Activated T-cell treated with anti-CD3 and anti-CD28 coated beads, Interleukin-2, amount 50 U/mL, for 24 hours (primary cell): ENCODE data around the gene ALB.

Experiments
- DNase-seq: peaks from one replicate; pipeline ENCODE4 v3.0.0-alpha.2; 2020
- H3K27ac Mint-ChIP-seq: 2 replicates; pipeline ENCODE4 v1.8.0; 2020; ENCODE audit warnings: mild to moderate bottlenecking, mixed read lengths
- H3K27me3 Mint-ChIP-seq: 2 replicates; pipeline ENCODE4 v1.8.0; 2020; ENCODE audit warnings: mixed read lengths
- H3K36me3 Mint-ChIP-seq: 2 replicates; pipeline ENCODE4 v1.8.0; 2020; ENCODE audit warnings: low read depth, mixed read lengths
- H3K4me1 Mint-ChIP-seq: 2 replicates; pipeline ENCODE4 v1.8.0; 2020; ENCODE audit warnings: low read depth, mixed read lengths
- H3K4me3 Mint-ChIP-seq: 2 replicates; pipeline ENCODE4 v1.8.0; 2020; ENCODE audit warnings: mild to moderate bottlenecking, moderate library complexity, mixed read lengths
- H3K9me3 Mint-ChIP-seq: 2 replicates; pipeline ENCODE4 v1.8.0; 2020; ENCODE audit warnings: mixed read lengths

ALB gene

GRCh38 chr4:73432169-73433000 lies 28.3 kb downstream of the ALB start:
- DNase-seq, result no peak
- Mint-ChIP-seq H3K4me3 (no peak overlapping the region), H3K27me3 (no peaks in the 10 kb centered on the region), H3K4me1 (no peaks in the 10 kb centered on the region), H3K9me3 (no peaks in the 10 kb centered on the region), H3K36me3 (no peaks in the 10 kb centered on the region), H3K27ac (no peak overlapping the region)

- no peaks in the 10 kb centered on the region for H3K9me3 Mint-ChIP-seq
- H3K4me3 Mint-ChIP-seq, result no peak overlapping the region
- H3K27ac Mint-ChIP-seq, result no peak overlapping the region
- H3K27me3 Mint-ChIP-seq, result no peaks in the 10 kb centered on the region
- H3K4me1 Mint-ChIP-seq, result no peaks in the 10 kb centered on the region
- no peak for DNase-seq
- H3K36me3 Mint-ChIP-seq, result no peaks in the 10 kb centered on the region
Observed at GRCh38 chr4:73433140-73433539, 29.1 kb downstream of the ALB start.

GRCh38 chr4:73434311-73434710 lies 30.2 kb downstream of the ALB start:
- no peaks in the 10 kb centered on the region for H3K27me3 Mint-ChIP-seq
- no peaks in the 10 kb centered on the region for H3K36me3 Mint-ChIP-seq
- no peak overlapping the region for H3K27ac Mint-ChIP-seq
- H3K9me3 Mint-ChIP-seq, result no peaks in the 10 kb centered on the region
- DNase-seq, result no peak
- no peaks in the 10 kb centered on the region for H3K4me1 Mint-ChIP-seq
- no peak overlapping the region for H3K4me3 Mint-ChIP-seq

GRCh38 chr4:73435984-73436383 lies 31.9 kb downstream of the ALB start, which contains the start of gene AFP:
Gene AFP, plus strand, starts transcription at chr4:73436221. Its CDS starts 42 bp downstream, at chr4:73436263.
- H3K27me3 Mint-ChIP-seq, result peaks cover 5% of the 10 kb centered on the region
- H3K4me3 Mint-ChIP-seq, result no peak within 1 kb of the TSS
- no peaks in the 10 kb centered on the region for H3K9me3 Mint-ChIP-seq
- no peaks in the 10 kb centered on the region for H3K36me3 Mint-ChIP-seq
- H3K4me1 Mint-ChIP-seq, result no peaks in the 10 kb centered on the region
- H3K27ac Mint-ChIP-seq, result no peak within 1 kb of the TSS
- DNase-seq, result no peak

- no peaks in the 10 kb centered on the region for H3K4me1 Mint-ChIP-seq
- H3K9me3 Mint-ChIP-seq, result no peaks in the 10 kb centered on the region
- H3K27me3 Mint-ChIP-seq, result peaks cover 9% of the 10 kb centered on the region
- H3K36me3 Mint-ChIP-seq, result no peaks in the 10 kb centered on the region
- no peak overlapping the region for H3K4me3 Mint-ChIP-seq
- no peak for DNase-seq
- no peak overlapping the region for H3K27ac Mint-ChIP-seq
Observed at GRCh38 chr4:73436674-73437557, 32.8 kb downstream of the ALB start.

GRCh38 chr4:73437558-73437956 lies 33.5 kb downstream of the ALB start:
- H3K4me3 Mint-ChIP-seq, result no peak overlapping the region
- DNase-seq, result no peak
- peaks cover 9% of the 10 kb centered on the region for H3K27me3 Mint-ChIP-seq
- H3K9me3 Mint-ChIP-seq, result no peaks in the 10 kb centered on the region
- no peak overlapping the region for H3K27ac Mint-ChIP-seq
- H3K4me1 Mint-ChIP-seq, result no peaks in the 10 kb centered on the region
- H3K36me3 Mint-ChIP-seq, result no peaks in the 10 kb centered on the region

- no peaks in the 10 kb centered on the region for H3K36me3 Mint-ChIP-seq
- no peaks in the 10 kb centered on the region for H3K4me1 Mint-ChIP-seq
Observed at GRCh38 chr4:73438048-73438447, 34.0 kb downstream of the ALB start.

GRCh38 chr4:73438582-73439215 lies 34.6 kb downstream of the ALB start:
- Mint-ChIP-seq H3K9me3 (no peaks in the 10 kb centered on the region), H3K27ac (no peak overlapping the region), H3K4me3 (no peak overlapping the region)

More at GRCh38 chr4:73438048-73438447, 34.0 kb downstream of the ALB start:
- Mint-ChIP-seq H3K9me3 (no peaks in the 10 kb centered on the region), H3K4me3 (no peak overlapping the region), H3K27ac (no peak overlapping the region), H3K27me3 (peaks cover 9% of the 10 kb centered on the region)
- no peak for DNase-seq

GRCh38 chr4:73439445-73439844 lies 35.4 kb downstream of the ALB start:
- Mint-ChIP-seq H3K27ac (no peak overlapping the region), H3K9me3 (no peaks in the 10 kb centered on the region), H3K4me1 (no peaks in the 10 kb centered on the region), H3K4me3 (no peak overlapping the region), H3K36me3 (no peaks in the 10 kb centered on the region), H3K27me3 (peaks cover 9% of the 10 kb centered on the region)
- no peak for DNase-seq

More at GRCh38 chr4:73438582-73439215, 34.6 kb downstream of the ALB start:
- Mint-ChIP-seq H3K4me1 (no peaks in the 10 kb centered on the region), H3K27me3 (peaks cover 9% of the 10 kb centered on the region), H3K36me3 (no peaks in the 10 kb centered on the region)
- no peak for DNase-seq

GRCh38 chr4:73439991-73440390 lies 35.9 kb downstream of the ALB start:
- Mint-ChIP-seq H3K36me3 (no peaks in the 10 kb centered on the region), H3K4me3 (no peak overlapping the region), H3K9me3 (no peaks in the 10 kb centered on the region)

GRCh38 chr4:73440653-73441052 lies 36.6 kb downstream of the ALB start:
- no peaks in the 10 kb centered on the region for H3K4me1 Mint-ChIP-seq
- H3K27ac Mint-ChIP-seq, result no peak overlapping the region
- no peak overlapping the region for H3K4me3 Mint-ChIP-seq
- H3K9me3 Mint-ChIP-seq, result no peaks in the 10 kb centered on the region
- DNase-seq, result no peak
- H3K36me3 Mint-ChIP-seq, result no peaks in the 10 kb centered on the region
- H3K27me3 Mint-ChIP-seq, result peaks cover 9% of the 10 kb centered on the region

More at GRCh38 chr4:73439991-73440390, 35.9 kb downstream of the ALB start:
- Mint-ChIP-seq H3K27me3 (peaks cover 9% of the 10 kb centered on the region), H3K4me1 (no peaks in the 10 kb centered on the region), H3K27ac (no peak overlapping the region)
- DNase-seq, result no peak

- peaks cover 15% of the 10 kb centered on the region for H3K27me3 Mint-ChIP-seq
- no peaks in the 10 kb centered on the region for H3K36me3 Mint-ChIP-seq
- no peak for DNase-seq
- no peak overlapping the region for H3K27ac Mint-ChIP-seq
- no peaks in the 10 kb centered on the region for H3K9me3 Mint-ChIP-seq
- H3K4me1 Mint-ChIP-seq, result no peaks in the 10 kb centered on the region
- H3K4me3 Mint-ChIP-seq, result no peak overlapping the region
Observed at GRCh38 chr4:73442275-73442674, 38.2 kb downstream of the ALB start.

GRCh38 chr4:73443224-73443623 lies 39.1 kb downstream of the ALB start:
- H3K4me3 Mint-ChIP-seq, result no peak overlapping the region

More at GRCh38 chr4:73443224-73443623, 39.1 kb downstream of the ALB start:
- no peak overlapping the region for H3K27ac Mint-ChIP-seq
- H3K27me3 Mint-ChIP-seq, result peaks cover 20% of the 10 kb centered on the region
- H3K9me3 Mint-ChIP-seq, result no peaks in the 10 kb centered on the region
- no peaks in the 10 kb centered on the region for H3K36me3 Mint-ChIP-seq
- no peaks in the 10 kb centered on the region for H3K4me1 Mint-ChIP-seq
- DNase-seq, result no peak
